OCI-LY7 (cell line): ENCODE measurements around the gene ATP11C.

Source experiments
- EZH2phosphoT487 ChIP-seq: fragments of 200-600 bp; sonication (generic); IDR thresholded peaks from 2 replicates; pipeline ENCODE4 v1.6.1; 2018; ENCODE audit warnings: low read depth, borderline replicate concordance, mild to moderate bottlenecking, mixed run types, antibody characterized with exemption, low read length, moderate library complexity, mixed read lengths
- TF ChIP-seq, protein P1 (sequence below): fragments of 200-600 bp; sonication (generic); conservative IDR thresholded peaks from 2 replicates; pipeline ENCODE4 v1.5.1; 2014; ENCODE audit warnings: mild to moderate bottlenecking, antibody characterized with exemption, low read length, moderate library complexity, mixed read lengths

DNA sequence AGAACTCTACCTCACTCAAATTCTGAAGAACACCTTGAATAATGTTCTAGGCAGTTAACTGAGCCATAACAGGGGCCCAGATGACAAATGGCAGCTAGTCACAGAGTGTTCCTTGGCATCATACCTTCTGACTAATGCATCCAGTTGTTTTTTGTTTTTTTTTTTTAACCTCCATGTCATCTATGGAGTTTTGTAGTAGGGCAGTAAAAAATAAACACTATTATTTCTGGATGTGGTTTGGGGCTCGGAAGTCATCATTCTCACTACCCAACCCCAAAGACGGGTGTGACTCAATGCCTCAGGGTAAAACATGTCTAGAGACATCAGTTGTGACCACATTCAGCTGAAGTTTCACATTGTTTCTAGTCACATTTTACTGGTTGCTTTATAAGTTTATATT, 193.7 kb downstream of the ATP11C start:
- TF ChIP-seq, protein P1, sequence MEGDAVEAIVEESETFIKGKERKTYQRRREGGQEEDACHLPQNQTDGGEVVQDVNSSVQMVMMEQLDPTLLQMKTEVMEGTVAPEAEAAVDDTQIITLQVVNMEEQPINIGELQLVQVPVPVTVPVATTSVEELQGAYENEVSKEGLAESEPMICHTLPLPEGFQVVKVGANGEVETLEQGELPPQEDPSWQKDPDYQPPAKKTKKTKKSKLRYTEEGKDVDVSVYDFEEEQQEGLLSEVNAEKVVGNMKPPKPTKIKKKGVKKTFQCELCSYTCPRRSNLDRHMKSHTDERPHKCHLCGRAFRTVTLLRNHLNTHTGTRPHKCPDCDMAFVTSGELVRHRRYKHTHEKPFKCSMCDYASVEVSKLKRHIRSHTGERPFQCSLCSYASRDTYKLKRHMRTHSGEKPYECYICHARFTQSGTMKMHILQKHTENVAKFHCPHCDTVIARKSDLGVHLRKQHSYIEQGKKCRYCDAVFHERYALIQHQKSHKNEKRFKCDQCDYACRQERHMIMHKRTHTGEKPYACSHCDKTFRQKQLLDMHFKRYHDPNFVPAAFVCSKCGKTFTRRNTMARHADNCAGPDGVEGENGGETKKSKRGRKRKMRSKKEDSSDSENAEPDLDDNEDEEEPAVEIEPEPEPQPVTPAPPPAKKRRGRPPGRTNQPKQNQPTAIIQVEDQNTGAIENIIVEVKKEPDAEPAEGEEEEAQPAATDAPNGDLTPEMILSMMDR: no peak
- TF ChIP-seq EZH2phosphoT487: no peak
